Measurements from ENCODE around the gene PXN.

The PXN gene

GRCh38 chr12:120230326-120230973, 35.1 kb downstream of the PXN start:
- H3K79me1 ChIP-seq (replicated peaks; ENCODE audit: low read length, poor library complexity, severe bottlenecking) = peaks cover 6% of the 10 kb centered on the region
- peak overlapping the region; percentile 85 for H2BK15ac ChIP-seq (ENCODE audit: low read depth, poor library complexity, severe bottlenecking)
- peak overlapping the region; percentile 99 for H2BK120ac ChIP-seq (ENCODE audit: low read depth, low read length)
- peak overlapping the region; percentile 95 to 100 for H2BK12ac ChIP-seq (ENCODE audit: low read length in 2 of 2)
- H2AK5ac ChIP-seq (ENCODE audit: low read length, severe bottlenecking) = peak overlapping the region; percentile 100
- H3K4me2 ChIP-seq (ENCODE audit: low read length, poor library complexity, severe bottlenecking) = peak overlapping the region; percentile 37
- WGBS = 0% methylated on average over 7 of the region's 9 CpGs
- H3K4ac ChIP-seq (ENCODE audit: low read depth in 1 of 2, low read length in 2 of 2) = peak overlapping the region; percentile 99
- H3K4me3 ChIP-seq (ENCODE audit: insufficient read depth in 1 of 2, low read depth in 1 of 2, low read length in 2 of 2) = peak overlapping the region in 1 of 2 experiments; percentile 59
- H3K27ac ChIP-seq (ENCODE audit: low read length, poor library complexity, severe bottlenecking) = peak overlapping the region; percentile 99
- no peaks in the 10 kb centered on the region for H3K9me3 ChIP-seq (ENCODE audit: control insufficient read depth, low read length)
- peak overlapping the region in 1 of 2 experiments; percentile 62 for H3K23ac ChIP-seq (ENCODE audit: low read length in 2 of 2)
- no peak overlapping the region for H2AFZ ChIP-seq (ENCODE audit: low read depth, low read length)
- peak overlapping the region; percentile 98 for H2BK5ac ChIP-seq (ENCODE audit: low read depth, low read length, poor library complexity, severe bottlenecking)
- H3K9ac ChIP-seq (ENCODE audit: low read length) = peak overlapping the region; percentile 89
- no peaks in the 10 kb centered on the region for H3K27me3 ChIP-seq (ENCODE audit: control insufficient read depth in 1 of 2, insufficient read depth in 1 of 2, low read length in 2 of 2)
- H4K8ac ChIP-seq (ENCODE audit: low read length) = peak overlapping the region; percentile 98
- H3K4me1 ChIP-seq (ENCODE audit: control insufficient read depth, insufficient read depth, low read depth, low read length) = peaks cover 77% of the 10 kb centered on the region
- peak; percentile 96 for DNase-seq
- peaks cover 12 to 14% of the 10 kb centered on the region in 2 experiments for H3K36me3 ChIP-seq (ENCODE audit: control insufficient read depth in 1 of 2, insufficient read depth in 2 of 2, low read depth in 1 of 2, low read length in 2 of 2)
- peak overlapping the region; percentile 97 to 100 for H3K18ac ChIP-seq (ENCODE audit: low read depth in 1 of 2, low read length in 2 of 2)
- H4K91ac ChIP-seq (ENCODE audit: low read length) = peak overlapping the region; percentile 100
- peak overlapping the region in 1 of 2 experiments; percentile 90 for H3K14ac ChIP-seq (ENCODE audit: low read length in 2 of 2)

GRCh38 chr12:120229487-120230325, 35.8 kb downstream of the PXN start:
- peak overlapping the region; percentile 98 for H2AK5ac ChIP-seq (ENCODE audit: low read length, severe bottlenecking)
- peak overlapping the region in 1 of 2 experiments; percentile 57 for H3K4me3 ChIP-seq (ENCODE audit: insufficient read depth in 1 of 2, low read depth in 1 of 2, low read length in 2 of 2)
- H3K18ac ChIP-seq (ENCODE audit: low read depth in 1 of 2, low read length in 2 of 2) = peak overlapping the region; percentile 97
- no peaks in the 10 kb centered on the region for H3K27me3 ChIP-seq (ENCODE audit: control insufficient read depth in 1 of 2, insufficient read depth in 1 of 2, low read length in 2 of 2)
- H2BK12ac ChIP-seq (ENCODE audit: low read length in 2 of 2) = peak overlapping the region; percentile 93 to 98
- no peaks in the 10 kb centered on the region for H3K9me3 ChIP-seq (ENCODE audit: control insufficient read depth, low read length)
- H3K4me1 ChIP-seq (ENCODE audit: control insufficient read depth, insufficient read depth, low read depth, low read length) = peaks cover 77% of the 10 kb centered on the region
- H3K9ac ChIP-seq (ENCODE audit: low read length) = peak overlapping the region; percentile 89
- peak; percentile 79 for DNase-seq
- H3K79me1 ChIP-seq (replicated peaks; ENCODE audit: low read length, poor library complexity, severe bottlenecking) = peaks cover 6% of the 10 kb centered on the region
- no peak overlapping the region for H3K4me2 ChIP-seq (ENCODE audit: low read length, poor library complexity, severe bottlenecking)
- H3K36me3 ChIP-seq (ENCODE audit: control insufficient read depth in 1 of 2, insufficient read depth in 2 of 2, low read depth in 1 of 2, low read length in 2 of 2) = peaks cover 13 to 18% of the 10 kb centered on the region in 2 experiments
- H3K23ac ChIP-seq (ENCODE audit: low read length in 2 of 2) = peak overlapping the region in 1 of 2 experiments; percentile 62
- 27% methylated on average over 11 of the region's 12 CpGs for WGBS
- H3K4ac ChIP-seq (ENCODE audit: low read depth in 1 of 2, low read length in 2 of 2) = peak overlapping the region; percentile 54 to 95
- peak overlapping the region; percentile 85 for H2BK15ac ChIP-seq (ENCODE audit: low read depth, poor library complexity, severe bottlenecking)
- peak overlapping the region; percentile 95 for H4K8ac ChIP-seq (ENCODE audit: low read length)
- H4K91ac ChIP-seq (ENCODE audit: low read length) = peak overlapping the region; percentile 97
- no peak overlapping the region for H2AFZ ChIP-seq (ENCODE audit: low read depth, low read length)
- peak overlapping the region; percentile 89 for H2BK5ac ChIP-seq (ENCODE audit: low read depth, low read length, poor library complexity, severe bottlenecking)
- H2BK120ac ChIP-seq (ENCODE audit: low read depth, low read length) = peak overlapping the region; percentile 90
- H3K27ac ChIP-seq (ENCODE audit: low read length, poor library complexity, severe bottlenecking) = peak overlapping the region; percentile 96
- H3K14ac ChIP-seq (ENCODE audit: low read length in 2 of 2) = peak overlapping the region in 1 of 2 experiments; percentile 90

GRCh38 chr12:120229071-120229486, 36.5 kb downstream of the PXN start:
- DNase-seq = peak; percentile 40
- peak overlapping the region; percentile 6 for H2BK15ac ChIP-seq (ENCODE audit: low read depth, poor library complexity, severe bottlenecking)
- no peak overlapping the region for H3K14ac ChIP-seq (ENCODE audit: low read length in 2 of 2)
- no peak overlapping the region for H2AFZ ChIP-seq (ENCODE audit: low read depth, low read length)
- H2BK5ac ChIP-seq (ENCODE audit: low read depth, low read length, poor library complexity, severe bottlenecking) = peak overlapping the region; percentile 21
- peak overlapping the region; percentile 92 for H4K91ac ChIP-seq (ENCODE audit: low read length)
- H3K27ac ChIP-seq (ENCODE audit: low read length, poor library complexity, severe bottlenecking) = peak overlapping the region; percentile 96
- H3K9me3 ChIP-seq (ENCODE audit: control insufficient read depth, low read length) = no peaks in the 10 kb centered on the region
- peak overlapping the region; percentile 54 to 95 for H3K4ac ChIP-seq (ENCODE audit: low read depth in 1 of 2, low read length in 2 of 2)
- H2BK12ac ChIP-seq (ENCODE audit: low read length in 2 of 2) = peak overlapping the region; percentile 46 to 97
- H3K27me3 ChIP-seq (ENCODE audit: control insufficient read depth in 1 of 2, insufficient read depth in 1 of 2, low read length in 2 of 2) = no peaks in the 10 kb centered on the region
- peak overlapping the region; percentile 98 for H2AK5ac ChIP-seq (ENCODE audit: low read length, severe bottlenecking)
- 9% methylated on average over 4 of the region's 7 CpGs for WGBS
- peaks cover 18 to 19% of the 10 kb centered on the region in 2 experiments for H3K36me3 ChIP-seq (ENCODE audit: control insufficient read depth in 1 of 2, insufficient read depth in 2 of 2, low read depth in 1 of 2, low read length in 2 of 2)
- peaks cover 79% of the 10 kb centered on the region for H3K4me1 ChIP-seq (ENCODE audit: control insufficient read depth, insufficient read depth, low read depth, low read length)
- peak overlapping the region; percentile 89 for H3K9ac ChIP-seq (ENCODE audit: low read length)
- peak overlapping the region; percentile 90 for H2BK120ac ChIP-seq (ENCODE audit: low read depth, low read length)
- H3K4me3 ChIP-seq (ENCODE audit: insufficient read depth in 1 of 2, low read depth in 1 of 2, low read length in 2 of 2) = peak overlapping the region in 1 of 2 experiments; percentile 57
- H4K8ac ChIP-seq (ENCODE audit: low read length) = peak overlapping the region; percentile 92
- H3K18ac ChIP-seq (ENCODE audit: low read depth in 1 of 2, low read length in 2 of 2) = peak overlapping the region; percentile 97
- peak overlapping the region; percentile 44 for H3K4me2 ChIP-seq (ENCODE audit: low read length, poor library complexity, severe bottlenecking)
- H3K23ac ChIP-seq (ENCODE audit: low read length in 2 of 2) = peak overlapping the region in 1 of 2 experiments; percentile 90
- peaks cover 11% of the 10 kb centered on the region for H3K79me1 ChIP-seq (replicated peaks; ENCODE audit: low read length, poor library complexity, severe bottlenecking)

All from mesenchymal stem cell (in vitro differentiated cells and primary cell).